HG03558 (cell line): ENCODE data around the gene ELMO1.

ENCODE experiments used
- ATAC-seq: cut with Tn5 transposase; IDR thresholded peaks from one replicate; pipeline ENCODE4 v1.9.1; 2021; ENCODE audit warnings: moderate number of reproducible peaks; ENCODE audit not compliant: unreplicated experiment; ENCODE audit errors: extremely low read depth

The ELMO1 gene

GRCh38 chr7:37435156-37435855 lies 13.4 kb downstream of the ELMO1 start:
- ATAC-seq = no peak

- ATAC-seq = no peak
These were observed 14.1 kb downstream of the ELMO1 start for GRCh38 chr7:37434529-37434928.

- ATAC-seq = no peak
These were observed 15.5 kb downstream of the ELMO1 start for GRCh38 chr7:37433166-37433565.

GRCh38 chr7:37432281-37432920 lies 16.3 kb downstream of the ELMO1 start:
- no peak for ATAC-seq

GRCh38 chr7:37431413-37431812 lies 17.3 kb downstream of the ELMO1 start:
- no peak for ATAC-seq

GRCh38 chr7:37430640-37431039 lies 18.0 kb downstream of the ELMO1 start:
- no peak for ATAC-seq

GRCh38 chr7:37430171-37430570 lies 18.5 kb downstream of the ELMO1 start:
- ATAC-seq = no peak

- no peak for ATAC-seq
These were observed 19.3 kb downstream of the ELMO1 start for GRCh38 chr7:37429435-37429791.

- ATAC-seq = no peak
These were observed 19.8 kb downstream of the ELMO1 start for GRCh38 chr7:37428681-37429434.

GRCh38 chr7:37427276-37427940 lies 21.3 kb downstream of the ELMO1 start:
- no peak for ATAC-seq

- ATAC-seq = no peak
These were observed 23.2 kb downstream of the ELMO1 start for GRCh38 chr7:37425498-37425897.

- ATAC-seq = no peak
These were observed 23.7 kb downstream of the ELMO1 start for GRCh38 chr7:37424995-37425394.

- no peak for ATAC-seq
These were observed 24.1 kb downstream of the ELMO1 start for GRCh38 chr7:37424521-37424920.

GRCh38 chr7:37421861-37422500 lies 26.7 kb downstream of the ELMO1 start:
- ATAC-seq = no peak

GRCh38 chr7:37420946-37421695 lies 27.5 kb downstream of the ELMO1 start:
- ATAC-seq = no peak

- ATAC-seq = no peak
These were observed 29.2 kb downstream of the ELMO1 start for GRCh38 chr7:37419496-37419895.

- ATAC-seq = no peak
These were observed 30.3 kb downstream of the ELMO1 start for GRCh38 chr7:37418381-37418780.

GRCh38 chr7:37417107-37417474 lies 31.6 kb downstream of the ELMO1 start:
- ATAC-seq = no peak

GRCh38 chr7:37416378-37417106 lies 32.1 kb downstream of the ELMO1 start:
- no peak for ATAC-seq
